Liver (tissue), 9 donors: ENCODE measurements around the gene TMEM151B. TPM values are rescaled to one million over a fixed set of nuclear protein-coding genes. Genes with fewer than 3 reads are reported as not detected.

ENCODE experiments used
- DNase-seq: peaks from one replicate; pipeline ENCODE4 v3.0.0-alpha.2; 2017; ENCODE audit warnings: low spot score
- H3K27ac ChIP-seq, 2 donors: one replicate each; pipeline ENCODE4 v1.7.0; 2013; ENCODE audit warnings: inconsistent platforms in 2 of 2, low read length in 2 of 2, control low read depth in 1 of 2, low read depth in 1 of 2, mild to moderate bottlenecking in 1 of 2
- H3K27me3 ChIP-seq, 4 donors: one replicate each; pipeline versions ENCODE4 v1.6.1 to v1.7.0; 2013; ENCODE audit warnings: low read length in 3 of 4, inconsistent platforms in 1 of 4, mild to moderate bottlenecking in 1 of 4, moderate library complexity in 1 of 4; ENCODE audit not compliant: control insufficient read depth in 4 of 4, insufficient read depth in 4 of 4
- H3K36me3 ChIP-seq, 4 donors: one replicate each; pipeline versions ENCODE4 v1.6.1 to v1.7.0; 2013; ENCODE audit warnings: low read length in 3 of 4, mild to moderate bottlenecking in 3 of 4, low read depth in 1 of 4, moderate library complexity in 1 of 4; ENCODE audit not compliant: control insufficient read depth in 4 of 4, insufficient read depth in 3 of 4
- H3K4me1 ChIP-seq, 4 donors: one replicate each; pipeline versions ENCODE4 v1.6.1 to v1.7.0; 2013; ENCODE audit warnings: low read length in 3 of 4, mild to moderate bottlenecking in 3 of 4, moderate library complexity in 1 of 4; ENCODE audit not compliant: control insufficient read depth in 4 of 4, insufficient read depth in 4 of 4
- H3K4me3 ChIP-seq, 3 donors: one replicate each; pipeline versions ENCODE4 v1.6.1 to v1.7.0; 2013; ENCODE audit warnings: low read length in 3 of 3, control low read depth in 1 of 3, low read depth in 1 of 3, mild to moderate bottlenecking in 1 of 3
- H3K9ac ChIP-seq, 2 donors: one replicate each; pipeline ENCODE4 v1.7.0; 2013; ENCODE audit warnings: low read length in 2 of 2, mild to moderate bottlenecking in 2 of 2, moderate library complexity in 2 of 2, control low read depth in 1 of 2, low read depth in 1 of 2
- H3K9me3 ChIP-seq, 4 donors: one replicate each; pipeline versions ENCODE4 v1.6.1 to v1.7.0; 2013; ENCODE audit warnings: low read length in 3 of 4; ENCODE audit not compliant: control insufficient read depth in 4 of 4
- CTCF ChIP-seq: fragments of 150-350 bp; IDR thresholded peaks from 2 replicates; pipeline ENCODE4 v1.5.1; 2017; ENCODE audit warnings: improper control_type of control experiment, low read depth, low read length; ENCODE audit not compliant: missing input control
- EGR1 ChIP-seq, 2 donors: IDR thresholded peaks; 2 replicates each; pipeline ENCODE4 v1.6.1; 2016 to 2018; ENCODE audit warnings: antibody characterized with exemption in 2 of 2, low read depth in 2 of 2
- FOXA1 ChIP-seq: IDR thresholded peaks from 2 replicates; pipeline ENCODE4 v1.6.1; 2016; ENCODE audit warnings: antibody characterized with exemption
- FOXA2 ChIP-seq: IDR thresholded peaks from 2 replicates; pipeline ENCODE4 v1.6.1; 2016; ENCODE audit warnings: antibody characterized with exemption
- GABPA ChIP-seq, 2 donors: IDR thresholded peaks in 1 of 2; conservative IDR thresholded peaks in 1 of 2; 2 replicates each; pipeline ENCODE4 v1.6.1; 2016; ENCODE audit warnings: antibody characterized with exemption in 2 of 2, mild to moderate bottlenecking in 1 of 2, moderate library complexity in 1 of 2
- HNF4A ChIP-seq, 2 donors: conservative IDR thresholded peaks; 2 replicates each; pipeline ENCODE4 v1.6.1; 2016; ENCODE audit warnings: antibody characterized with exemption in 2 of 2, mild to moderate bottlenecking in 2 of 2
- HNF4G ChIP-seq: IDR thresholded peaks from 2 replicates; pipeline ENCODE4 v1.6.1; 2016; ENCODE audit warnings: antibody characterized with exemption
- JUND ChIP-seq, 2 donors: IDR thresholded peaks; 2 replicates each; pipeline ENCODE4 v1.6.1; 2016; ENCODE audit warnings: antibody characterized with exemption in 2 of 2
- NR2F2 ChIP-seq: IDR thresholded peaks from 2 replicates; pipeline ENCODE4 v1.6.1; 2016; ENCODE audit warnings: antibody characterized with exemption
- RAD21 ChIP-seq, 2 donors: IDR thresholded peaks; 2 replicates each; pipeline ENCODE4 v1.6.1; 2016; ENCODE audit warnings: antibody characterized with exemption in 2 of 2, mild to moderate bottlenecking in 2 of 2
- REST ChIP-seq: IDR thresholded peaks from 2 replicates; pipeline ENCODE4 v1.6.1; 2016; ENCODE audit warnings: antibody characterized with exemption, mild to moderate bottlenecking
- RXRA ChIP-seq, 2 donors: IDR thresholded peaks; 2 replicates each; pipeline ENCODE4 v1.6.1; 2017 to 2018; ENCODE audit warnings: antibody characterized with exemption in 2 of 2, mild to moderate bottlenecking in 1 of 2
- SP1 ChIP-seq: IDR thresholded peaks from 2 replicates; pipeline ENCODE4 v1.6.1; 2018; ENCODE audit warnings: antibody characterized with exemption, mild to moderate bottlenecking
- TAF1 ChIP-seq: conservative IDR thresholded peaks from 2 replicates; pipeline ENCODE4 v1.6.1; 2016; ENCODE audit warnings: antibody characterized with exemption, mild to moderate bottlenecking
- YY1 ChIP-seq: IDR thresholded peaks from 2 replicates; pipeline ENCODE4 v1.6.1; 2016; ENCODE audit warnings: antibody characterized with exemption, mild to moderate bottlenecking
- WGBS: extraction: QIAGEN DNeasy Blood & Tissue Kit; methylation state at CpG from one replicate; pipeline ENCODE4 v1.1.7; 2013; 5-methylcytosine and 5-hydroxymethylcytosine counted together
- polyA plus RNA-seq, 2 donors: library from polyadenylated mRNA; stranded (reverse) in 1 of 2; unstranded in 1 of 2; fragments of 200-250 nt in 1 of 2; fragments of >200 nt in 1 of 2; fragmentation: Nextera tagmentation in 1 of 2; extraction: Ambion mirVana in 1 of 2; gene quantifications; one replicate each; pipeline versions ENCODE4 v1.2.1 to v1.2.3, GENCODE V29; 2013 to 2015
- total RNA-seq, 2 donors: library from RNA; depleted of rRNA; stranded (reverse); fragments of >200 nt; gene quantifications; one replicate each; pipeline ENCODE4 v1.2.3, GENCODE V29; 2014
- TF ChIP-seq, protein P1 (sequence below): IDR thresholded peaks from 2 replicates; pipeline ENCODE4 v1.6.1; 2016; ENCODE audit warnings: antibody characterized with exemption
- TF ChIP-seq, protein P2 (sequence below): IDR thresholded peaks from 2 replicates; pipeline ENCODE4 v1.6.1; 2016; ENCODE audit warnings: antibody characterized with exemption
- TF ChIP-seq, protein P3 (sequence below): IDR thresholded peaks from 2 replicates; pipeline ENCODE4 v1.6.1; 2016; ENCODE audit warnings: antibody characterized with exemption
- donor health status: healthy.
- donor health status: healthy.
- donor health status: healthy.
- donor health status: healthy.
- donor health status: healthy.

Gene TMEM151B
- total and polyA plus RNA-seq, 4 donors, result not detected

DNA sequence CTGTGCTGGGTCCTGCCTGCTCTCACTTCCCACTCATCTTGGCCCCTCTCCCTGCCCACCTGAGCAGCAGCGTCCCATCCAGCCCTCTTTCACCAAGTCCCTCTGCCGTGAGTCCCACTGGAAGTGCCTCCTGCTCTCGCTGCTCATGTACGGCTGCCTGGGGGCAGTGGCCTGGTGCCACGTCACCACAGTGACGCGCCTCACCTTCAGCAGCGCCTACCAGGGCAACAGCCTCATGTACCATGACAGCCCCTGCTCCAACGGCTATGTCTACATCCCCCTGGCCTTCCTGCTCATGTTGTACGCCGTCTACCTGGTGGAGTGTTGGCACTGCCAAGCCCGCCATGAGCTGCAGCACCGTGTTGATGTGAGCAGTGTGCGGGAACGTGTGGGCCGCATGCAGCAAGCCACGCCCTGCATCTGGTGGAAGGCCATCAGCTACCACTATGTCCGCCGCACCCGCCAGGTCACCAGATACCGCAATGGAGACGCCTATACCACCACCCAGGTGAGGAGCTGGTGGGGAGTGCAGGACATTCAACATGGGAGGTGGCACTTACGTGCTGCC, 2.8 kb downstream of the TMEM151B start:
- peaks cover 0 to 16% (median 6%) of the 10 kb centered on the region in 4 donors for H3K27me3 ChIP-seq
- H3K27ac ChIP-seq, result no peak overlapping the region
- no peak for DNase-seq
- H3K4me1 ChIP-seq, result peaks cover 0 to 9% (median 3%) of the 10 kb centered on the region in 4 donors
- TF ChIP-seq SP1 (no peak), REST (no peak), NR2F2 (no peak), RAD21 (IDR thresholded peaks at IDR 0.05) (no peak), RXRA (IDR thresholded peaks at IDR 0.05) (no peak), HNF4A (conservative IDR thresholded peaks at IDR 0.05) (no peak), JUND (IDR thresholded peaks at IDR 0.05) (no peak), FOXA2 (no peak), TAF1 (no peak), GABPA (IDR thresholded peaks at IDR 0.05 in 1 of 2, conservative IDR thresholded peaks at IDR 0.05 in 1 of 2) (no peak), FOXA1 (no peak), HNF4G (no peak), YY1 (no peak), CTCF (no peak), EGR1 (IDR thresholded peaks at IDR 0.05; ENCODE audit: low read depth in 2 of 2) (no peak)
- TF ChIP-seq, protein P1, sequence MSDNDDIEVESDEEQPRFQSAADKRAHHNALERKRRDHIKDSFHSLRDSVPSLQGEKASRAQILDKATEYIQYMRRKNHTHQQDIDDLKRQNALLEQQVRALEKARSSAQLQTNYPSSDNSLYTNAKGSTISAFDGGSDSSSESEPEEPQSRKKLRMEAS, result no peak
- TF ChIP-seq, protein P2, sequence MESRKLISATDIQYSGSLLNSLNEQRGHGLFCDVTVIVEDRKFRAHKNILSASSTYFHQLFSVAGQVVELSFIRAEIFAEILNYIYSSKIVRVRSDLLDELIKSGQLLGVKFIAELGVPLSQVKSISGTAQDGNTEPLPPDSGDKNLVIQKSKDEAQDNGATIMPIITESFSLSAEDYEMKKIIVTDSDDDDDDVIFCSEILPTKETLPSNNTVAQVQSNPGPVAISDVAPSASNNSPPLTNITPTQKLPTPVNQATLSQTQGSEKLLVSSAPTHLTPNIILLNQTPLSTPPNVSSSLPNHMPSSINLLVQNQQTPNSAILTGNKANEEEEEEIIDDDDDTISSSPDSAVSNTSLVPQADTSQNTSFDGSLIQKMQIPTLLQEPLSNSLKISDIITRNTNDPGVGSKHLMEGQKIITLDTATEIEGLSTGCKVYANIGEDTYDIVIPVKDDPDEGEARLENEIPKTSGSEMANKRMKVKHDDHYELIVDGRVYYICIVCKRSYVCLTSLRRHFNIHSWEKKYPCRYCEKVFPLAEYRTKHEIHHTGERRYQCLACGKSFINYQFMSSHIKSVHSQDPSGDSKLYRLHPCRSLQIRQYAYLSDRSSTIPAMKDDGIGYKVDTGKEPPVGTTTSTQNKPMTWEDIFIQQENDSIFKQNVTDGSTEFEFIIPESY, result no peak
- TF ChIP-seq, protein P3, sequence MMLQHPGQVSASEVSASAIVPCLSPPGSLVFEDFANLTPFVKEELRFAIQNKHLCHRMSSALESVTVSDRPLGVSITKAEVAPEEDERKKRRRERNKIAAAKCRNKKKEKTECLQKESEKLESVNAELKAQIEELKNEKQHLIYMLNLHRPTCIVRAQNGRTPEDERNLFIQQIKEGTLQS, result no peak
- H3K9ac ChIP-seq, result no peak overlapping the region
- 87% methylated on average over 23 of the region's 23 CpGs for WGBS
- no peak overlapping the region for H3K4me3 ChIP-seq
- H3K9me3 ChIP-seq, result no peaks in the 10 kb centered on the region
- H3K36me3 ChIP-seq, result no peaks in the 10 kb centered on the region
